IMR-90 (cell line): ENCODE data around the gene DGKD. TPM values are rescaled to one million over a fixed set of nuclear protein-coding genes. Genes with fewer than 3 reads are reported as not detected.

Source experiments
- ATAC-seq: fragments of 200-7000 bp; cut with Tn5 transposase; 2 replicates; pipeline ENCODE4 v1.9.1; 2020; ENCODE audit warnings: low read depth, mild to moderate bottlenecking, moderate library complexity
- BruUV-seq: library from RNA; stranded (reverse); fragments of 400-500 nt; replicated peaks from 2 replicates; lab custom pipeline; 2021; lab: Mats Ljungman, UMichigan
- CTCF ChIA-PET: fragments of 300-600 bp; formaldehyde crosslinking; extraction: SDS; loops from one replicate; lab custom pipeline; 2021; ENCODE audit warnings: antibody characterized with exemption; lab: Yijun Ruan, JAX
- POLR2A ChIA-PET: fragments of 300-600 bp; sonication (Branson Sonifier 250); formaldehyde crosslinking; loops from one replicate; lab custom pipeline; 2022; ENCODE audit warnings: antibody characterized with exemption; ENCODE audit not compliant: unreplicated experiment; lab: Charles Lee
- DNase-seq: peaks from one replicate; pipeline ENCODE4 v3.0.0; 2013
- H2AFZ ChIP-seq: replicated peaks from 2 replicates; pipeline ENCODE3; 2013; ENCODE audit warnings: low read length, mild to moderate bottlenecking; ENCODE audit not compliant: poor library complexity
- H2AK5ac ChIP-seq: 2 replicates; pipeline ENCODE4 v1.6.1; 2013; ENCODE audit warnings: low read depth, low read length, inconsistent platforms
- H2AK9ac ChIP-seq: replicated peaks from 2 replicates; pipeline ENCODE3; 2013; ENCODE audit warnings: mild to moderate bottlenecking, low read depth, low read length, moderate library complexity; ENCODE audit not compliant: poor library complexity
- H2BK120ac ChIP-seq: 2 replicates; pipeline ENCODE4 v1.6.1; 2013; ENCODE audit warnings: low read depth, low read length, inconsistent platforms
- H2BK15ac ChIP-seq: 3 replicates; pipeline ENCODE4 v1.6.1; 2013; ENCODE audit warnings: low read depth, low read length, inconsistent platforms
- H2BK20ac ChIP-seq: 2 replicates; pipeline ENCODE4 v1.6.1; 2013; ENCODE audit warnings: low read depth, mild to moderate bottlenecking, inconsistent platforms, low read length, moderate library complexity
- H2BK5ac ChIP-seq: 2 replicates; pipeline ENCODE4 v1.6.1; 2013; ENCODE audit warnings: mild to moderate bottlenecking, low read depth, low read length, inconsistent platforms; ENCODE audit not compliant: poor library complexity, severe bottlenecking
- H3K14ac ChIP-seq: replicated peaks from 2 replicates; pipeline ENCODE4 v1.6.1; 2013; ENCODE audit warnings: low read depth, low read length, inconsistent platforms
- H3K18ac ChIP-seq: 2 replicates; pipeline ENCODE4 v1.6.1; 2013; ENCODE audit warnings: low read depth, low read length, control low read depth
- H3K23ac ChIP-seq: 2 replicates; pipeline ENCODE4 v1.6.1; 2013; ENCODE audit warnings: low read depth, low read length, inconsistent platforms
- H3K27ac ChIP-seq: 2 replicates; pipeline ENCODE4 v1.5.1; 2013; ENCODE audit warnings: mild to moderate bottlenecking, control low read depth, low read length; ENCODE audit not compliant: insufficient read depth
- H3K27me3 ChIP-seq: 2 replicates; pipeline ENCODE4 v1.6.1; 2013; ENCODE audit warnings: low read length; ENCODE audit not compliant: control insufficient read depth, insufficient read depth
- H3K36me3 ChIP-seq: 2 replicates; pipeline ENCODE4 v1.6.1; 2013; ENCODE audit warnings: low read length, mixed read lengths; ENCODE audit not compliant: control insufficient read depth, insufficient read depth
- H3K4ac ChIP-seq: 2 replicates; pipeline ENCODE4 v1.6.1; 2013; ENCODE audit warnings: low read depth, low read length, inconsistent platforms
- H3K4me1 ChIP-seq: 2 replicates; pipeline ENCODE4 v1.6.1; 2013; ENCODE audit warnings: low read length, mixed read lengths; ENCODE audit not compliant: control insufficient read depth, insufficient read depth
- H3K4me2 ChIP-seq: 2 replicates; pipeline ENCODE4 v1.6.1; 2013; ENCODE audit warnings: low read depth, mild to moderate bottlenecking, control low read depth, low read length, moderate library complexity
- H3K4me3 ChIP-seq: 2 replicates; pipeline ENCODE4 v1.5.1; 2013; ENCODE audit warnings: low read depth, mild to moderate bottlenecking, control low read depth, low read length, moderate library complexity; ENCODE audit not compliant: insufficient read depth
- H3K56ac ChIP-seq: 2 replicates; pipeline ENCODE4 v1.6.1; 2013; ENCODE audit warnings: low read length, inconsistent platforms; ENCODE audit not compliant: insufficient read depth; ENCODE audit errors: extremely low read depth
- H3K79me1 ChIP-seq, 2 experiments: 2 replicates each; pipeline ENCODE4 v1.6.1; 2013; ENCODE audit warnings: low read length in 2 of 2, inconsistent platforms in 1 of 2, low read depth in 1 of 2
- H3K9ac ChIP-seq: 2 replicates; pipeline ENCODE4 v1.6.1; 2013; ENCODE audit warnings: low read depth, low read length, control low read depth
- H3K9me1 ChIP-seq: 2 replicates; pipeline ENCODE4 v1.6.1; 2013; ENCODE audit warnings: low read length, inconsistent platforms; ENCODE audit not compliant: insufficient read depth
- H3K9me3 ChIP-seq: 2 replicates; pipeline ENCODE4 v1.6.1; 2013; ENCODE audit warnings: low read length; ENCODE audit not compliant: control insufficient read depth, insufficient read depth
- H4K20me1 ChIP-seq: 2 replicates; pipeline ENCODE4 v1.6.1; 2013; ENCODE audit warnings: low read length, inconsistent platforms; ENCODE audit not compliant: insufficient read depth
- H4K5ac ChIP-seq: 2 replicates; pipeline ENCODE4 v1.6.1; 2013; ENCODE audit warnings: mild to moderate bottlenecking, low read depth, low read length, control low read depth
- H4K8ac ChIP-seq, 2 experiments: 2 replicates each; pipeline ENCODE4 v1.6.1; 2013; ENCODE audit warnings: low read depth in 2 of 2, low read length in 2 of 2, control low read depth in 1 of 2, inconsistent platforms in 1 of 2
- H4K91ac ChIP-seq: 2 replicates; pipeline ENCODE4 v1.6.1; 2013; ENCODE audit warnings: low read depth, low read length, inconsistent platforms; ENCODE audit not compliant: insufficient read depth
- MXI1 ChIP-seq: IDR thresholded peaks from 2 replicates; pipeline ENCODE4 v1.6.1; 2012; ENCODE audit warnings: low read depth, mild to moderate bottlenecking, low read length, moderate library complexity, borderline replicate concordance
- WGBS, 2 experiments: methylation state at CpG; one replicate each; pipeline versions ENCODE4 v1.1.5 to v1.1.7; 2013; ENCODE audit warnings: missing lambda C conversion rate in 2 of 2; ENCODE audit not compliant: insufficient read length in 1 of 2; ENCODE audit errors: extremely low coverage in 2 of 2; 5-methylcytosine and 5-hydroxymethylcytosine counted together
- dilution Hi-C: fragments of 300-500 bp; cut with HindIII; formaldehyde crosslinking; loops from one replicate; pipeline ENCODE4 v1.14.3; 2018; ENCODE audit warnings: low sequenced_read_pairs; ENCODE audit not compliant: unreplicated experiment
- in situ Hi-C: fragments of 300-500 bp; cut with MboI; formaldehyde crosslinking; loops from 3 replicates; pipeline ENCODE4 v1.14.3; 2019; ENCODE audit warnings: low sequenced_read_pairs, inconsistent platforms, mixed read lengths
- intact Hi-C: fragments of 100-400 bp; cut with micrococcal nuclease; formaldehyde crosslinking; loops from 2 replicates; pipeline ENCODE4 v1.10.0; 2022
- polyA plus RNA-seq, 3 experiments: library from polyadenylated mRNA; depleted of rRNA; stranded (reverse); fragments of >200 nt; gene quantifications; 2 replicates each; pipeline ENCODE4 v1.2.3, GENCODE V29; 2012; ENCODE audit warnings: low replicate concordance in 1 of 3
- total RNA-seq: library from RNA; depleted of rRNA; stranded (reverse); fragments of >200 nt; gene quantifications from 2 replicates; pipeline ENCODE4 v1.2.3, GENCODE V29; 2012

DGKD gene
- total and polyA plus RNA-seq, 2 of the 4 experiments (the other 2 are of a cell fraction): 6.5 to 10.1 TPM

DNA sequence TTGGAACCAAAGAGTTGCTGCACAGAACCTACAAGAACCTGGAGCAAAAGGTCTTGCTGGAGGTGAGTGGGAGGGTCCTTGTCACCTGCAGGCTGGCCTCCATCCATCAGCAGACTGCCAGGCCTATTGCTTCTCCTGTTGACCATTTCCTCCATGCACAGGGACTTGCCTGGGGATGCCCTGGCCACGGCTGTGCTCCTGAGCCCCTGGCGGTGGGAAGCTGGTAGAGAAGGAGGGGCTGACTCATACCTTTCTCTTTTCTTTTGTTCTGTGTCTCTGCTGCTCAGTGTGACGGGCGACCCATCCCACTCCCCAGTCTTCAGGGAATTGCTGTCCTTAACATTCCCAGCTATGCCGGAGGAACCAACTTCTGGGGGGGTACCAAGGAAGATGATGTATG, 102.6 kb downstream of the DGKD start:
- Histone ChIP-seq H3K9me1 (peaks cover 4% of the 10 kb centered on the region; the same call in 1 of the 2 replicates), H3K23ac (no peak overlapping the region), H4K20me1 (no peaks in the 10 kb centered on the region), H3K4me2 (no peak overlapping the region), H3K56ac (no peak overlapping the region), H2BK5ac (no peak overlapping the region), H3K4ac (no peak overlapping the region), H3K36me3 (peaks cover 52% of the 10 kb centered on the region), H3K4me1 (no peaks in the 10 kb centered on the region), H2AK5ac (no peak overlapping the region), H2BK15ac (no peak overlapping the region), H2BK120ac (no peak overlapping the region), H3K14ac (no peak overlapping the region), H2BK20ac (no peak overlapping the region), H2AFZ (no peak overlapping the region), H4K8ac (no peak overlapping the region), H3K4me3 (no peak overlapping the region), H3K79me1 (no peaks in the 10 kb centered on the region), H4K91ac (no peak overlapping the region), H4K5ac (no peak overlapping the region), H3K9ac (no peak overlapping the region), H3K27ac (no peak overlapping the region), H3K18ac (no peak overlapping the region), H3K9me3 (no peaks in the 10 kb centered on the region), H3K27me3 (no peaks in the 10 kb centered on the region), H2AK9ac (no peak overlapping the region)
- TF ChIP-seq MXI1: no peak
- dilution Hi-C loops (no loop called here), in situ Hi-C loops (loop anchor here (25.0 kb wide), 1 partner anchor 380 kb away; no protein-coding TSS in a partner anchor), intact Hi-C loops (no loop called here)
- no peak for DNase-seq
- BruUV-seq: no TSS peak
- ChIA-PET CTCF (no interaction called here), POLR2A (no interaction called here)
- ATAC-seq: no peak
- no CpG with 5 or more reads among the region's 5 CpGs for WGBS, 2 experiments
